Retinal pigment epithelial cell (primary cell): ENCODE measurements around the gene KIF18A.

Experiments used
- DNase-seq: peaks from one replicate; pipeline ENCODE4 v3.0.0-alpha.2; 2010; ENCODE audit warnings: low read depth
- H3K4me3 ChIP-seq: 2 replicates; pipeline ENCODE4 v1.5.1; 2011; ENCODE audit warnings: mild to moderate bottlenecking, low read length, control low read depth, moderate library complexity
- CTCF ChIP-seq: conservative IDR thresholded peaks from 2 replicates; pipeline ENCODE4 v1.5.1; 2011; ENCODE audit warnings: low read depth, low read length, control low read depth, inconsistent platforms

KIF18A gene

GRCh38 chr11:28009996-28010395 lies 98.0 kb downstream of the KIF18A start:
- TF ChIP-seq CTCF, result no peak
- no peak for DNase-seq
- H3K4me3 ChIP-seq, result no peak overlapping the region

GRCh38 chr11:28009388-28009787 lies 98.6 kb downstream of the KIF18A start:
- no peak overlapping the region for H3K4me3 ChIP-seq
- DNase-seq, result peak; percentile 56
- no peak for TF ChIP-seq CTCF

GRCh38 chr11:28003615-28004014 lies 104.3 kb downstream of the KIF18A start:
- H3K4me3 ChIP-seq, result no peak overlapping the region
- DNase-seq, result no peak
- no peak for TF ChIP-seq CTCF

- no peak for DNase-seq
- H3K4me3 ChIP-seq, result no peak overlapping the region
- no peak for TF ChIP-seq CTCF
Measured at GRCh38 chr11:27998552-27998951, 109.4 kb downstream of the KIF18A start.

GRCh38 chr11:27997344-27997743 lies 110.6 kb downstream of the KIF18A start:
- no peak for DNase-seq
- no peak overlapping the region for H3K4me3 ChIP-seq
- no peak for TF ChIP-seq CTCF

- no peak for DNase-seq
- no peak for TF ChIP-seq CTCF
- H3K4me3 ChIP-seq, result no peak overlapping the region
Measured at GRCh38 chr11:27996066-27996465, 111.9 kb downstream of the KIF18A start.

- no peak for TF ChIP-seq CTCF
- no peak overlapping the region for H3K4me3 ChIP-seq
- DNase-seq, result no peak
Measured at GRCh38 chr11:27995083-27995482, 112.9 kb downstream of the KIF18A start.
